Type B pancreatic cell (in vitro differentiated cells): ENCODE results near the gene FTSJ3. TPM values are rescaled to one million over a fixed set of nuclear protein-coding genes. Genes with fewer than 3 reads are reported as not detected.

Experiments
- DNase-seq: peaks from one replicate; pipeline ENCODE4 v3.0.0; 2021; ENCODE audit warnings: mixed read lengths; ENCODE audit not compliant: unreplicated experiment; ENCODE audit errors: extremely low spot score
- H3K27ac Mint-ChIP-seq: 2 replicates; pipeline ENCODE4 v1.8.0; 2021; ENCODE audit warnings: mild to moderate bottlenecking, mixed read lengths
- H3K27me3 Mint-ChIP-seq: 2 replicates; pipeline ENCODE4 v1.8.0; 2021; ENCODE audit warnings: mixed read lengths
- H3K36me3 Mint-ChIP-seq: 2 replicates; pipeline ENCODE4 v1.8.0; 2021; ENCODE audit warnings: mixed read lengths
- H3K4me1 Mint-ChIP-seq: one replicate; pipeline ENCODE4 v1.8.0; 2021; ENCODE audit warnings: mixed read lengths; ENCODE audit not compliant: unreplicated experiment
- H3K4me3 Mint-ChIP-seq: 2 replicates; pipeline ENCODE4 v1.8.0; 2021; ENCODE audit warnings: mild to moderate bottlenecking, mixed read lengths
- H3K9me3 Mint-ChIP-seq: 2 replicates; pipeline ENCODE4 v1.8.0; 2021; ENCODE audit warnings: mixed read lengths
- CTCF ChIP-seq: fragments of 200-600 bp; sonication (generic); conservative IDR thresholded peaks from 2 replicates; pipeline ENCODE4 v1.5.0; 2021; ENCODE audit warnings: antibody characterized with exemption, mild to moderate bottlenecking
- total RNA-seq: library from RNA; stranded (reverse); gene quantifications from 2 replicates; pipeline ENCODE4 v1.2.1, GENCODE V29; 2021; ENCODE audit warnings: low replicate concordance

The FTSJ3 gene
- total RNA-seq, 1 donor from 2014 or later: 45.2 TPM

- Mint-ChIP-seq H3K4me3 (peak overlapping the region; percentile 18), H3K9me3 (no peaks in the 10 kb centered on the region), H3K27ac (peak overlapping the region; percentile 48), H3K27me3 (no peaks in the 10 kb centered on the region), H3K36me3 (peaks cover 31% of the 10 kb centered on the region), H3K4me1 (peaks cover 26% of the 10 kb centered on the region)
- DNase-seq: no peak
- TF ChIP-seq CTCF: no peak
These were observed 3.5 kb upstream of the FTSJ3 start for GRCh38 chr17:63830904-63831491.

GRCh38 chr17:63830278-63830677 lies 2.8 kb upstream of the FTSJ3 start:
- Mint-ChIP-seq H3K9me3 (no peaks in the 10 kb centered on the region), H3K4me3 (no peak overlapping the region), H3K27ac (peak overlapping the region; percentile 48), H3K27me3 (no peaks in the 10 kb centered on the region), H3K4me1 (peaks cover 30% of the 10 kb centered on the region), H3K36me3 (peaks cover 27% of the 10 kb centered on the region)
- TF ChIP-seq CTCF: no peak
- no peak for DNase-seq

GRCh38 chr17:63828936-63829335 lies 1.5 kb upstream of the FTSJ3 start:
- no peaks in the 10 kb centered on the region for H3K27me3 Mint-ChIP-seq
- no peak overlapping the region for H3K27ac Mint-ChIP-seq
- H3K9me3 Mint-ChIP-seq: no peaks in the 10 kb centered on the region
- no peak for TF ChIP-seq CTCF
- no peak for DNase-seq
- H3K4me3 Mint-ChIP-seq: peak overlapping the region; percentile 96
- H3K4me1 Mint-ChIP-seq: peaks cover 37% of the 10 kb centered on the region
- H3K36me3 Mint-ChIP-seq: peaks cover 34% of the 10 kb centered on the region

- Mint-ChIP-seq H3K9me3 (no peaks in the 10 kb centered on the region), H3K27ac (peak overlapping the region; percentile 100), H3K36me3 (peaks cover 39% of the 10 kb centered on the region), H3K4me1 (peaks cover 37% of the 10 kb centered on the region), H3K4me3 (peak overlapping the region; percentile 96), H3K27me3 (no peaks in the 10 kb centered on the region)
- DNase-seq: no peak
- no peak for TF ChIP-seq CTCF
These were observed 348 bp upstream of the FTSJ3 start for GRCh38 chr17:63827801-63828221.

GRCh38 chr17:63826468-63827001 lies 928 bp downstream of the FTSJ3 start:
- no peaks in the 10 kb centered on the region for H3K27me3 Mint-ChIP-seq
- H3K4me3 Mint-ChIP-seq: peak overlapping the region; percentile 96
- no peak for DNase-seq

More at GRCh38 chr17:63826468-63827001, 928 bp downstream of the FTSJ3 start:
- Mint-ChIP-seq H3K9me3 (no peaks in the 10 kb centered on the region), H3K36me3 (peaks cover 43% of the 10 kb centered on the region), H3K4me1 (peaks cover 37% of the 10 kb centered on the region), H3K27ac (peak overlapping the region; percentile 100)
- no peak for TF ChIP-seq CTCF
